ENCODE results near the gene KCNMA1. TPM values are rescaled to one million over a fixed set of nuclear protein-coding genes. Genes with fewer than 3 reads are reported as not detected.

The KCNMA1 gene
- total RNA-seq, 1 experiment from 2014 or later = 0.70 TPM

DNA sequence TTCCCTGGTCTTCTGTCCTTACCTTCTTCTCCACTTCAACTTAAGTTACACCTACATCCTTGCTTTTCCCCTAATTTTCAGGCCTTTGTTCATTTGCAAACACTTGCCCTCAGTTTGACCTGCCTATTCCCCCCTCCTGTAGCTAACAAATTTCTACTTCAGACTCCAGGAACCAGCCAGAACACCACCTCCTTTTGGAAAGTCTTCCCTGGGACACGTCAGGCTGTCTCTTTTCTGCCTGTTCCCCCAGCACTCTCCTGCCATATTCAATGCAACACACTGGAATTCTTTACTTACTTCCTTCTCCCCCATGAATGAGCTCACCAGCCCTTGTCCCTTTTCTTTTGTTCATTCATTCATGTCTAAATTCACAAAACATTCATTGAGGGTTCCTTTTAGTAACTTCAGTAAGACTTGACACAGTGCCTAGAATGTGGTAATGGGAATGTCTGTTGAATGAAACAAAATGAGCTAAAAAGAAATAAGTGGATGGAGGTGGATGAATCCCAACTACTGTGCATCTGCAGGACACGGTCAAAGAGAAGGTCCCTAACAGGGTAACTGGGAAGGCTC lies 478.0 kb downstream of the KCNMA1 start:
- ChIA-PET POLR2A (ENCODE audit: unreplicated experiment) (no interaction called here), CTCF (no interaction called here)
- Histone ChIP-seq H3K9me3 (ENCODE audit: insufficient read depth, low read depth) (no peaks in the 10 kb centered on the region), H3K4me3 (no peak overlapping the region), H3F3A (ENCODE audit: insufficient read depth, low read depth) (peaks cover 20% of the 10 kb centered on the region), H3K79me2 (ENCODE audit: low read depth) (no peaks in the 10 kb centered on the region), H3K9me2 (ENCODE audit: insufficient read depth) (no peaks in the 10 kb centered on the region), H4K20me1 (ENCODE audit: insufficient read depth) (no peaks in the 10 kb centered on the region), H3K4me2 (no peak overlapping the region), H3K27me3 (ENCODE audit: insufficient read depth, low read depth) (no peaks in the 10 kb centered on the region), H2AFZ (no peak overlapping the region), H3K36me3 (ENCODE audit: low read depth) (no peaks in the 10 kb centered on the region), H3K27ac (no peak overlapping the region; the same call in 1 of the 2 replicates), H3K4me1 (replicated peaks; ENCODE audit: insufficient read depth) (peaks cover 40% of the 10 kb centered on the region)
- peak in 1 of 2 experiments; percentile 32 for DNase-seq
- intact Hi-C loops (cut with micrococcal nuclease; ENCODE audit: unreplicated experiment) = loop anchor here (10.0 kb wide), 1 partner anchor 865 kb away; the partner anchor contains the start of gene POLR3A
- no TSS peak for BruUV-seq (replicated peaks)
- TF ChIP-seq EZH2 (IDR thresholded peaks at IDR 0.05; ENCODE audit: low read depth) = no peak
- TF ChIP-seq, protein P1, sequence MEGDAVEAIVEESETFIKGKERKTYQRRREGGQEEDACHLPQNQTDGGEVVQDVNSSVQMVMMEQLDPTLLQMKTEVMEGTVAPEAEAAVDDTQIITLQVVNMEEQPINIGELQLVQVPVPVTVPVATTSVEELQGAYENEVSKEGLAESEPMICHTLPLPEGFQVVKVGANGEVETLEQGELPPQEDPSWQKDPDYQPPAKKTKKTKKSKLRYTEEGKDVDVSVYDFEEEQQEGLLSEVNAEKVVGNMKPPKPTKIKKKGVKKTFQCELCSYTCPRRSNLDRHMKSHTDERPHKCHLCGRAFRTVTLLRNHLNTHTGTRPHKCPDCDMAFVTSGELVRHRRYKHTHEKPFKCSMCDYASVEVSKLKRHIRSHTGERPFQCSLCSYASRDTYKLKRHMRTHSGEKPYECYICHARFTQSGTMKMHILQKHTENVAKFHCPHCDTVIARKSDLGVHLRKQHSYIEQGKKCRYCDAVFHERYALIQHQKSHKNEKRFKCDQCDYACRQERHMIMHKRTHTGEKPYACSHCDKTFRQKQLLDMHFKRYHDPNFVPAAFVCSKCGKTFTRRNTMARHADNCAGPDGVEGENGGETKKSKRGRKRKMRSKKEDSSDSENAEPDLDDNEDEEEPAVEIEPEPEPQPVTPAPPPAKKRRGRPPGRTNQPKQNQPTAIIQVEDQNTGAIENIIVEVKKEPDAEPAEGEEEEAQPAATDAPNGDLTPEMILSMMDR (conservative IDR thresholded peaks at IDR 0.05) = no peak

DNA sequence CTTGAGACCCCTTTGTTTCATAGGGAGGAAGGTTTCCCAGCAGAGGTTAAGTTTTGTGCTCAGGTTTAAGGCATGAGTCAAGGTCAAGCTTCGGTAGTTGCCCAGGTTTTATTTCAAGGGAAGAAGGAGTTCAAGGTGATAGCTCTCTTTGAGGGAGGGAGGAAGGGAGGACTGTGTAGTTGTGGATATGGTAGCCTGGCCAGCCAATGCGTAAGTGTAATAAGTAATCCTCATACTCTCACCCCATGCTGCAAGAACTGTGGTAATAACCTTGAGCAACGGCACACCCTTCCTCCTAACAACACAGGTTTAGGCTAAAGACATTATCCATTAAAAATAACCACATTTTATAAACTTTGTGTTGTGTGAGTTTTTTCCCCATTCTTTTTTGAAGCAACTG lies 478.9 kb downstream of the KCNMA1 start:
- Histone ChIP-seq H2AFZ (no peak overlapping the region), H4K20me1 (ENCODE audit: insufficient read depth) (no peaks in the 10 kb centered on the region), H3K9me3 (ENCODE audit: insufficient read depth, low read depth) (no peaks in the 10 kb centered on the region), H3K4me1 (replicated peaks; ENCODE audit: insufficient read depth) (peaks cover 31% of the 10 kb centered on the region), H3K4me2 (no peak overlapping the region), H3F3A (ENCODE audit: insufficient read depth, low read depth) (peaks cover 18% of the 10 kb centered on the region), H3K27me3 (ENCODE audit: insufficient read depth, low read depth) (no peaks in the 10 kb centered on the region), H3K27ac (no peak overlapping the region), H3K9me2 (ENCODE audit: insufficient read depth) (no peaks in the 10 kb centered on the region), H3K79me2 (ENCODE audit: low read depth) (no peaks in the 10 kb centered on the region), H3K36me3 (ENCODE audit: low read depth) (no peaks in the 10 kb centered on the region), H3K4me3 (no peak overlapping the region)
- intact Hi-C loops (cut with micrococcal nuclease; ENCODE audit: unreplicated experiment) = no loop called here
- DNase-seq = peak in 1 of 2 experiments; percentile 4
- BruUV-seq (replicated peaks) = no TSS peak
- TF ChIP-seq, protein P1 (conservative IDR thresholded peaks at IDR 0.05) = no peak
- no peak for TF ChIP-seq EZH2 (IDR thresholded peaks at IDR 0.05; ENCODE audit: low read depth)
- ChIA-PET CTCF (no interaction called here), POLR2A (ENCODE audit: unreplicated experiment) (no interaction called here)

DNA sequence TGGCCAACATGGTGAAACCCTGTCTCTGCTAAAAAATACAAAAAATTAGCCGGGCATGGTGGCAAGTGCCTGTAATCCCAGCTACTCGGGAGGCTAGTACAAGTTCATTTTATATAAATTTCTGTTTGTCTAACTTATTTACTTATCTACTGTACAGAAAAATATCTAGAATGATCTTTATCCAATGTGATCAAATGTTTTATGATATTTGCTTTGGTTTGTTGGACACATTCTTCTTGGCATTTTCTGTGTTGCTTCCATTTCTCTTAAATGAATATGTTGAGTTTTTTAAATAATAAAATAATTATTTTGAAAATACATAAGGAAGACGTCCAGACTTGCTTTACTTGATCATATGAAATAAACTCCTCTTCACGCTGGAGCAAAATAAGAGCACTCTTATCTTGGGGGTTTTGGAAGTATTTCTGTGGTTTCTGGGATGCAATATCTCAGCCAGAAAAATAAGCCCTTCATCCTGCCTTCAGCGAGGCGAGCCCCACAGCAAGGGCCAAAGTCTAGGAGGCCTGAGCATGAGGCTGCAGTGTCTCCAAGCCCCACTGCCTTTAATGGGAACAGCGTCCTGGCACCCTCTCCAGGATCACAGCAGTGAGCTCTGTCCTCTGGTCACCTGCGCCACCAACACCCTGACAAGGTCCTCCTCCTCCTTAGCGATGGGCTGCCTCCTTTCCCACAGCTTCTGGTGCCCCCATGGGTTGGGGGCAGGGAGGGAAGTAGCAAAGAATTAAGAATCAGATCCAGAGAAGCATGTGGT lies 480.2 kb downstream of the KCNMA1 start:
- Histone ChIP-seq H3F3A (ENCODE audit: insufficient read depth, low read depth) (peaks cover 14% of the 10 kb centered on the region; the same call in 1 of the 2 replicates), H3K4me3 (no peak overlapping the region), H3K27ac (no peak overlapping the region), H4K20me1 (ENCODE audit: insufficient read depth) (no peaks in the 10 kb centered on the region), H2AFZ (no peak overlapping the region), H3K79me2 (ENCODE audit: low read depth) (no peaks in the 10 kb centered on the region), H3K9me3 (ENCODE audit: insufficient read depth, low read depth) (no peaks in the 10 kb centered on the region), H3K27me3 (ENCODE audit: insufficient read depth, low read depth) (no peaks in the 10 kb centered on the region), H3K36me3 (ENCODE audit: low read depth) (no peaks in the 10 kb centered on the region), H3K4me1 (replicated peaks; ENCODE audit: insufficient read depth) (peaks cover 19% of the 10 kb centered on the region), H3K9me2 (ENCODE audit: insufficient read depth) (no peaks in the 10 kb centered on the region), H3K4me2 (no peak overlapping the region)
- TF ChIP-seq, protein P1 (conservative IDR thresholded peaks at IDR 0.05) = no peak
- no peak for TF ChIP-seq EZH2 (IDR thresholded peaks at IDR 0.05; ENCODE audit: low read depth)
- ChIA-PET CTCF (no interaction called here), POLR2A (ENCODE audit: unreplicated experiment) (no interaction called here)
- intact Hi-C loops (cut with micrococcal nuclease; ENCODE audit: unreplicated experiment) = no loop called here
- BruUV-seq (replicated peaks) = no TSS peak
- peak in 1 of 2 experiments; percentile 9 for DNase-seq

Measured in PC-9 (cell line).